VCaP (cell line): ENCODE results near the gene SYNE1.

ENCODE experiments used
- H3K27ac ChIP-seq: fragments of 450-650 bp; 2 replicates; pipeline ENCODE4 v1.5.1; 2017
- TF ChIP-seq, protein P1 (sequence below): fragments of 450-650 bp; conservative IDR thresholded peaks from 2 replicates; pipeline ENCODE4 v1.5.1; 2017; ENCODE audit warnings: mild to moderate bottlenecking, moderate library complexity

Gene SYNE1

DNA sequence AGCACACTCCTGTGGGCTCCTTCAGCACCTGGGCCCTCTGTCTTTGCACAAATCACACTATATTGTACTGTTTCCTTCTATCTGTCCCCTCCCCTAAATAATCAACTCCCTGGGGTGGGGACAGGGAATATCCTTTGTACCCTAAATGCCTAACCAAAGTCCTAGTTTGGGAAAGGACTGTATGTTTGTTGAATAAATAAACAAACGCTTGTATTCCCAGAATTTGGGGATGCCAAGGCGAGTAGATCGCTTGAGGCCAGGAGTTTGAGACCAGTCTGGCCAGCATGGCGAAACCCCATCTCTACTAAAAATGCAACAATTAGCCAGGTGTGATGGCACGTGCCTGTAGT is 322.7 kb downstream of the SYNE1 start:
- TF ChIP-seq, protein P1, sequence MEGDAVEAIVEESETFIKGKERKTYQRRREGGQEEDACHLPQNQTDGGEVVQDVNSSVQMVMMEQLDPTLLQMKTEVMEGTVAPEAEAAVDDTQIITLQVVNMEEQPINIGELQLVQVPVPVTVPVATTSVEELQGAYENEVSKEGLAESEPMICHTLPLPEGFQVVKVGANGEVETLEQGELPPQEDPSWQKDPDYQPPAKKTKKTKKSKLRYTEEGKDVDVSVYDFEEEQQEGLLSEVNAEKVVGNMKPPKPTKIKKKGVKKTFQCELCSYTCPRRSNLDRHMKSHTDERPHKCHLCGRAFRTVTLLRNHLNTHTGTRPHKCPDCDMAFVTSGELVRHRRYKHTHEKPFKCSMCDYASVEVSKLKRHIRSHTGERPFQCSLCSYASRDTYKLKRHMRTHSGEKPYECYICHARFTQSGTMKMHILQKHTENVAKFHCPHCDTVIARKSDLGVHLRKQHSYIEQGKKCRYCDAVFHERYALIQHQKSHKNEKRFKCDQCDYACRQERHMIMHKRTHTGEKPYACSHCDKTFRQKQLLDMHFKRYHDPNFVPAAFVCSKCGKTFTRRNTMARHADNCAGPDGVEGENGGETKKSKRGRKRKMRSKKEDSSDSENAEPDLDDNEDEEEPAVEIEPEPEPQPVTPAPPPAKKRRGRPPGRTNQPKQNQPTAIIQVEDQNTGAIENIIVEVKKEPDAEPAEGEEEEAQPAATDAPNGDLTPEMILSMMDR: no peak
- H3K27ac ChIP-seq: no peak overlapping the region

DNA sequence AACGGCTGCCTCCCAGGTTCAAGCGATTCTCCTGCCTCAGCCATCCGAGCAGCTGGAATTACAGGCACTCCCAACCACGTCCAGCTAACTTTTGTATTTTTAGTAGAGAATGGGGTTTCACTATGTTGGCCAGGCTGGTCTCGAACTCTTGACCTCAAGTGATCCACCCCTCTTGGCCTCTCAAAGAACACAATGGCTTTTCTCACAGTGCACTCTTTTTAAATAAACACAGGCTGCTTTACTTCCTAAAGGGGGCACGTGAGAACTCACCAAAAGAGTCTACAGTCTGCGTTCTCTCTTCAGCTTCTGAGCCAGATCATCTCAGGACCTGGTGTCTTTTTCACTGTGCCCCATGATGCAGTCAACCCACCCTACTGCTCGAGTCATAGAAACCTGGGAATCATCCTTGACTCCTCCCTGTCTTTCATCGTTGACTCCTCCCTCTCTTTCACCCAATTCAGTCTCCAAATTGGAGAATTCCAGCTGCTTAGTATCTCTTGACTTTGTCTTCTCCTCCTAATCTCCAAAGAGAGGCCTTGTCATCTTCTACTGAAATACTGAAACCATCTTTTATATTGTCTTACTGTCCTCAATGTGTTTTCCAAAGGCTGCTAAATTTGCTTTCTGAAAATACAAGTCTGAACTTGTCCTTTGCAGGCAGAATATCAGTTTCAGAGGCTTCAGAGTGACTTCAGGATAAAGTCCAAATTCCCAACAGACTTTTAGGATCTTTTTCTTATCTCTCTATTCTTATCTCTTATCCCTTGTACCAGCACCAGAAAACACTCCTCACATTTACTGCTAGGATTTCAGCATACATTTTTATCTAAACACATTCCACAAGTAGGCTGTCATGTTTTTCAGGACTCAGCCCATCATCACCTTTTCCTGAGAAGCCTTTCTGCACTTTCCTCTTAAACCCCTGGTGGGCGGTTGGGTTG is 323.4 kb downstream of the SYNE1 start:
- H3K27ac ChIP-seq: no peak overlapping the region
- TF ChIP-seq, protein P1: no peak

DNA sequence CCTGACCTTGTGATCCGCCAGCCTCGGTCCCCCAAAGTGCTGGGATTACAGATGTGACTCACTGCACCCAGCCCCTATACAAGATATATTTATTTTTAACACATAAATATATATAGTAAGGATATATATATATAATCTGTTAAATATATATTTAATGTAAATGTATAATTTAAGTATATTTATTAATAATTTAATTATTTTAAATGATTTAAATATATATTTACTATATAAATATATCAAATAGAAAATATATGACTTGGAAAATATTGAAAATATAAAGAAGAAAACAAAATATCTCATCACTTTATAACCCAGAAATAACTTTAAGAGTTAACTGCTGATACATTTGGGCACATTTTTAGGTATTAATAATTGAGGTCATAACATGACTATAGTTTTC is 324.7 kb downstream of the SYNE1 start:
- H3K27ac ChIP-seq: no peak overlapping the region
- TF ChIP-seq, protein P1: no peak

DNA sequence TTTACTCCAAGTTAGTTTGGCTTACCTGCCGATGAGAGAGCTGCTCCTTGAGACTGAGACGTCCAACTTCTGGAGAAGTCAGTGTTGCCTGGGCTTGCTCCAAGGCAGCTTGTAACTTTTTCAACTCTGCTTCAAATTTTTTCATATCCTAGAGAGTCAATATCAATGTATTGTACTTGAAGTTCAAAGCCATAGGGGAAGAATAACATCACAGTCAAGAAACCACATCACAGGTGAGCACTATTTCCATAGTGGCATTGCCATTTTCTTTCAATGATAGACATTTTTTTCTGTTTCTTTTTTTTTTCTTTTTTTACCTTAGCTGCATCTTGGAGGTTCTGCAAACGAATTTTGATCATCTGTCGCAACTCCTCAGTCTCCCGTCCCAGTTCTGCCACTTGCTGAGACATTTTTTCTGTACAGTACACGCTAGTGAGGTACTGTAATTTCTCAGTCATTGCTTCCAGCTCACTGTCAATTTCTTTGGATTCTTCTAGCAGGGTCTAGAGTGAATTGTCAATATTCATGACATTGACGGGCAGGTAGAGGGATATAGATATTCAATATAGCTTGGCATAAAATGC is 326.7 kb downstream of the SYNE1 start:
- H3K27ac ChIP-seq: no peak overlapping the region
- TF ChIP-seq, protein P1: no peak

DNA sequence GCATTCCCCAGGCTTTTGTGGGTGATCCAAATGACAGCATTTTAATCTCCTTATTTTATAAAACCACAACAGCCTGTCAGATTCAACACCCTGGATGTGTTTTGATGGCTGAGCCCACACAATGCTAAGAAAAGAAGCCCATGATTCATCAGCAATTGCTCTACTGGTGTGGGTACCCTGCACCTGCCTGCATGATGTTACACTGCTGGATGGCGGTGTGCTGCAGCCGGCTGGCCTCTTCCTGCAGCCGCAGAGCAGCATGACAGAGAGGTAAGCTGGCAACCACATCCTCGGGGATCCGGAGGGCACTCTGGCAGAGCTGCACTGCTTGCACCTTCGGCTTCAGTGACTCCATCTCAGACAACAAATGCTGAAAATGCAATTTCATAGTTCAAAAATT is 327.5 kb downstream of the SYNE1 start:
- TF ChIP-seq, protein P1: no peak
- no peak overlapping the region for H3K27ac ChIP-seq

DNA sequence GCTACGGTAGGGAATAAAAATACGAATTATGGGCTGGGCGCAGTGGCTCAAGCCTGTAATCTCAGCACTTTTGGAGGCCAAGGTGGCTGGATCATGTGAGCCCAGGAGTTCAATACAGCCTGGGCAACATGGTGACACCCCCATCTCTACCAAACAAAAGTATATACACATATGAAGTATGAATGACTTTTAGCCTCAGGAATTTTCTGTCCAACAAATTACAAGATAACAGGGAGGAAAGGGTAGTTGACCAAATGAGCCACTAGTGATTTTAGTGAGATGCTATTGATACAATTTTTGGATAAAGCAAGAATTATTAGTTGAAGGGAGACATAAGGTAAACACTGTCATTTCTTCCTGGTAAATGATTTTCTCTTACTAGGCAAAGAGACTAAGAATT is 328.2 kb downstream of the SYNE1 start:
- no peak overlapping the region for H3K27ac ChIP-seq
- TF ChIP-seq, protein P1: no peak

DNA sequence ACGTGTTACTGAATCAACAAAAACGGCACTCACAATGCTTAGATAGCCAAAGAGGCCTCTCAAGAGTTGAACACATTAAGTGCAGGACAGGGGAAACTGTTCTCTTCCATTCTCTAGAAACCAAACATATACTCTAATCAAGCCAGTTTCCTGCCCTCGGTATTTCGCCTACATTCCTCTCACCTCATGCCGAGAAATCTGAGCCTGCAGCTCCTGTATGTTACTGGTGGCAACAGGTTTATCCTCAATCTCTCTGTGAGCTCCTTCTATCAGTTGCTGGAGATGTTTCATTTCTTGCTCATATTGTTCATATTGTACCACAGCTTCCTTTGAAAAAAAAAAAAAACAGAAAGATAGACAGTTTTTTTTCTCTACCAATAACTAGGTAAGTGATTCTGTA is 328.9 kb downstream of the SYNE1 start:
- H3K27ac ChIP-seq: no peak overlapping the region
- TF ChIP-seq, protein P1: no peak
